HEK293 (cell line): ENCODE results near the gene SNCB.

Experiments used
- CTCF ChIA-PET: fragments of 350-600 bp; formaldehyde crosslinking; extraction: SDS; loops from one replicate; lab custom pipeline; 2021; ENCODE audit warnings: antibody characterized with exemption; lab: Yijun Ruan, JAX
- POLR2A ChIA-PET: fragments of 300-600 bp; formaldehyde crosslinking; extraction: SDS; loops from one replicate; lab custom pipeline; 2020; ENCODE audit warnings: antibody characterized with exemption, inconsistent platforms; lab: Yijun Ruan, JAX
- H3K27ac ChIP-seq: fragments of 200-500 bp; sonication (Bioruptor generic); 2 replicates; pipeline ENCODE4 v1.5.1; 2014; ENCODE audit warnings: low read depth, low read length, control low read depth, inconsistent platforms; ENCODE audit errors: extremely low read depth
- H3K36me3 ChIP-seq, 2 experiments: fragments of 200-500 bp in 1 of 2; sonication (Bioruptor generic) in 1 of 2; 1 replicate in 1 of 2; 2 replicates in 1 of 2; pipeline ENCODE4 v1.5.1; 2014 to 2017; ENCODE audit warnings: inconsistent platforms in 2 of 2, low read length in 2 of 2; ENCODE audit not compliant: control insufficient read depth in 2 of 2, insufficient read depth in 1 of 2
- H3K4me1 ChIP-seq: fragments of 200-500 bp; sonication (Bioruptor generic); 2 replicates; pipeline ENCODE4 v1.5.1; 2014; ENCODE audit warnings: mild to moderate bottlenecking, low read length, inconsistent platforms; ENCODE audit not compliant: control insufficient read depth, insufficient read depth
- H3K4me3 ChIP-seq: 2 replicates; pipeline ENCODE4 v1.5.1; 2011; ENCODE audit warnings: low read depth, mild to moderate bottlenecking, control low read depth, low read length, moderate library complexity
- H3K9me3 ChIP-seq: fragments of 200-500 bp; sonication (Bioruptor generic); 2 replicates; pipeline ENCODE4 v1.5.1; 2014; ENCODE audit warnings: low read depth, low read length, inconsistent platforms; ENCODE audit not compliant: control insufficient read depth, insufficient read depth
- EGR2 ChIP-seq: fragments of 450-650 bp; formaldehyde crosslinking; IDR thresholded peaks from 2 replicates; pipeline ENCODE4 v1.5.1; 2016; ENCODE audit warnings: low read depth, missing biosample characterization, missing genetic modification characterization
- IKZF3 ChIP-seq: fragments of 450-650 bp; IDR thresholded peaks from 2 replicates; pipeline ENCODE4 v1.5.0; 2018; ENCODE audit warnings: missing biosample characterization, mild to moderate bottlenecking, missing genetic modification characterization, moderate library complexity
- KLF8 ChIP-seq: fragments of 450-650 bp; formaldehyde crosslinking; IDR thresholded peaks from 2 replicates; pipeline ENCODE4 v1.5.1; 2016; ENCODE audit warnings: missing biosample characterization, missing genetic modification characterization
- MYNN ChIP-seq: fragments of 450-650 bp; formaldehyde crosslinking; IDR thresholded peaks from 2 replicates; pipeline ENCODE4 v1.5.1; 2016; ENCODE audit warnings: missing biosample characterization, missing genetic modification characterization, borderline replicate concordance
- OSR2 ChIP-seq: fragments of 450-650 bp; formaldehyde crosslinking; IDR thresholded peaks from 2 replicates; pipeline ENCODE4 v1.5.1; 2016; ENCODE audit warnings: missing biosample characterization, missing genetic modification characterization
- PRDM10 ChIP-seq: fragments of 450-650 bp; formaldehyde crosslinking; IDR thresholded peaks from 2 replicates; pipeline ENCODE4 v1.5.1; 2016; ENCODE audit warnings: missing biosample characterization, missing genetic modification characterization
- SP7 ChIP-seq: fragments of 450-650 bp; formaldehyde crosslinking; IDR thresholded peaks from 2 replicates; pipeline ENCODE4 v1.5.1; 2016; ENCODE audit warnings: missing biosample characterization, missing genetic modification characterization
- ZBTB48 ChIP-seq: fragments of 450-650 bp; formaldehyde crosslinking; IDR thresholded peaks from 2 replicates; pipeline ENCODE4 v1.5.1; 2016; ENCODE audit warnings: missing biosample characterization, missing genetic modification characterization
- ZFHX2 ChIP-seq: fragments of 450-650 bp; formaldehyde crosslinking; conservative IDR thresholded peaks from 2 replicates; pipeline ENCODE4 v1.5.1; 2016; ENCODE audit warnings: missing biosample characterization, missing genetic modification characterization
- ZFP3 ChIP-seq: fragments of 450-650 bp; formaldehyde crosslinking; IDR thresholded peaks from 2 replicates; pipeline ENCODE4 v1.5.1; 2016; ENCODE audit warnings: low read depth, missing biosample characterization, missing genetic modification characterization
- ZNF10 ChIP-seq: fragments of 450-650 bp; formaldehyde crosslinking; IDR thresholded peaks from 2 replicates; pipeline ENCODE4 v1.5.1; 2017; ENCODE audit warnings: missing biosample characterization, missing genetic modification characterization
- ZNF16 ChIP-seq: fragments of 450-650 bp; formaldehyde crosslinking; IDR thresholded peaks from 2 replicates; pipeline ENCODE4 v1.5.1; 2016; ENCODE audit warnings: low read depth, missing biosample characterization, missing genetic modification characterization
- ZNF211 ChIP-seq: fragments of 450-650 bp; formaldehyde crosslinking; IDR thresholded peaks from 2 replicates; pipeline ENCODE4 v1.5.1; 2016; ENCODE audit warnings: low read depth, missing biosample characterization, missing genetic modification characterization
- ZNF23 ChIP-seq: fragments of 450-650 bp; formaldehyde crosslinking; IDR thresholded peaks from 2 replicates; pipeline ENCODE4 v1.5.1; 2016; ENCODE audit warnings: missing biosample characterization, missing genetic modification characterization, borderline replicate concordance
- ZNF335 ChIP-seq: fragments of 450-650 bp; formaldehyde crosslinking; conservative IDR thresholded peaks from 2 replicates; pipeline ENCODE4 v1.5.1; 2016; ENCODE audit warnings: missing biosample characterization, missing genetic modification characterization
- ZNF37A ChIP-seq: fragments of 450-650 bp; IDR thresholded peaks from 2 replicates; pipeline ENCODE4 v1.5.1; 2018; ENCODE audit warnings: missing biosample characterization, missing genetic modification characterization
- ZNF521 ChIP-seq: fragments of 450-650 bp; formaldehyde crosslinking; IDR thresholded peaks from 2 replicates; pipeline ENCODE4 v1.5.1; 2017; ENCODE audit warnings: missing biosample characterization, mild to moderate bottlenecking, missing genetic modification characterization
- ZNF529 ChIP-seq: fragments of 450-650 bp; formaldehyde crosslinking; IDR thresholded peaks from 2 replicates; pipeline ENCODE4 v1.5.1; 2017; ENCODE audit warnings: missing genetic modification characterization, missing biosample characterization; ENCODE audit not compliant: insufficient replicate concordance
- ZNF558 ChIP-seq: fragments of 450-650 bp; formaldehyde crosslinking; IDR thresholded peaks from 2 replicates; pipeline ENCODE4 v1.5.1; 2016; ENCODE audit warnings: missing biosample characterization, missing genetic modification characterization
- ZNF600 ChIP-seq: fragments of 450-650 bp; formaldehyde crosslinking; IDR thresholded peaks from 2 replicates; pipeline ENCODE4 v1.5.1; 2016; ENCODE audit warnings: missing biosample characterization, missing genetic modification characterization
- ZNF626 ChIP-seq: fragments of 450-650 bp; sonication (Bioruptor Pico); formaldehyde crosslinking; IDR thresholded peaks from 2 replicates; pipeline ENCODE4 v1.5.1; 2018; ENCODE audit warnings: missing biosample characterization, missing genetic modification characterization, inconsistent platforms
- ZNF785 ChIP-seq: fragments of 450-650 bp; formaldehyde crosslinking; IDR thresholded peaks from 2 replicates; pipeline ENCODE4 v1.5.1; 2016; ENCODE audit warnings: missing biosample characterization, missing genetic modification characterization
- ZNF830 ChIP-seq: fragments of 450-650 bp; IDR thresholded peaks from 2 replicates; pipeline ENCODE4 v1.5.0; 2018; ENCODE audit warnings: missing biosample characterization, missing genetic modification characterization, low read depth, mild to moderate bottlenecking, moderate library complexity
- TF ChIP-seq, protein P1 (sequence below): fragments of 450-650 bp; formaldehyde crosslinking; IDR thresholded peaks from 2 replicates; pipeline ENCODE4 v1.5.1; 2017; ENCODE audit warnings: missing biosample characterization, missing genetic modification characterization
- TF ChIP-seq, protein P2 (sequence below): fragments of 450-650 bp; formaldehyde crosslinking; IDR thresholded peaks from 2 replicates; pipeline ENCODE4 v1.5.1; 2016; ENCODE audit warnings: missing biosample characterization, missing genetic modification characterization

SNCB gene

GRCh38 chr5:176648474-176649194 lies 18.3 kb upstream of the SNCB start:
- ChIA-PET POLR2A (interaction anchor here (0.9 kb wide), 1 partner anchor 12 kb away, joined by 3 read pairs; no protein-coding TSS in a partner anchor), CTCF (interaction anchor here (1.5 to 2.7 kb wide), 4 partner anchors 10 to 74 kb away, joined by 3 to 9 read pairs (median 7); no protein-coding TSS in a partner anchor)
- Histone ChIP-seq H3K4me3 (peak overlapping the region; percentile 64; the same call in 1 of the 2 replicates), H3K36me3 (peaks cover 4 to 8% of the 10 kb centered on the region in 2 experiments; a peak in 2 of 3 replicates), H3K9me3 (no peaks in the 10 kb centered on the region), H3K27ac (no peak overlapping the region), H3K4me1 (0 out of 2 replicates have a peak, but pooled peaks cover 2% of the 10 kb centered on the region)
- TF ChIP-seq ZNF558 (tag by site-specific recombination) (no peak), ZNF211 (tag by site-specific recombination) (no peak), ZFP3 (tag by site-specific recombination) (no peak), ZNF600 (peak; percentile 65), ZNF626 (tag by site-specific recombination) (no peak), ZNF37A (tag by site-specific recombination) (no peak), ZNF785 (tag by site-specific recombination) (no peak), OSR2 (tag by site-specific recombination) (0 out of 2 replicates have a peak, but pooled peaks have one; percentile 13), ZFHX2 (tag by site-specific recombination) (peak; percentile 98), ZNF16 (no peak), ZNF830 (tag by site-specific recombination) (no peak), ZBTB48 (tag by site-specific recombination) (no peak), ZNF23 (tag by site-specific recombination) (no peak), KLF8 (tag by site-specific recombination) (no peak), SP7 (no peak), EGR2 (tag by site-specific recombination) (peak; percentile 95), ZNF529 (no peak)
- TF ChIP-seq, protein P1, sequence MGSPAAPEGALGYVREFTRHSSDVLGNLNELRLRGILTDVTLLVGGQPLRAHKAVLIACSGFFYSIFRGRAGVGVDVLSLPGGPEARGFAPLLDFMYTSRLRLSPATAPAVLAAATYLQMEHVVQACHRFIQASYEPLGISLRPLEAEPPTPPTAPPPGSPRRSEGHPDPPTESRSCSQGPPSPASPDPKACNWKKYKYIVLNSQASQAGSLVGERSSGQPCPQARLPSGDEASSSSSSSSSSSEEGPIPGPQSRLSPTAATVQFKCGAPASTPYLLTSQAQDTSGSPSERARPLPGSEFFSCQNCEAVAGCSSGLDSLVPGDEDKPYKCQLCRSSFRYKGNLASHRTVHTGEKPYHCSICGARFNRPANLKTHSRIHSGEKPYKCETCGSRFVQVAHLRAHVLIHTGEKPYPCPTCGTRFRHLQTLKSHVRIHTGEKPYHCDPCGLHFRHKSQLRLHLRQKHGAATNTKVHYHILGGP (tag by site-specific recombination): no peak

GRCh38 chr5:176647843-176648473 lies 17.6 kb upstream of the SNCB start:
- H3K9me3 ChIP-seq: no peaks in the 10 kb centered on the region
- ChIA-PET CTCF (interaction anchor here (1.7 to 2.7 kb wide), 4 partner anchors 13 to 74 kb away, joined by 6 to 13 read pairs (median 8); no protein-coding TSS in a partner anchor), POLR2A (interaction anchor here (0.9 to 1.2 kb wide), 3 partner anchors 12 to 104 kb away, joined by 3 to 10 read pairs (median 4); partner anchors contain the start of genes EIF4E1B and SNCB)
- H3K4me3 ChIP-seq: peak overlapping the region; percentile 64
- H3K27ac ChIP-seq: peak overlapping the region; percentile 66; the same call in 1 of the 2 replicates
- H3K4me1 ChIP-seq: 0 out of 2 replicates have a peak, but pooled peaks cover 2% of the 10 kb centered on the region
- H3K36me3 ChIP-seq: peaks cover 0 to 2% of the 10 kb centered on the region in 2 experiments; a peak in 1 of 3 replicates
- TF ChIP-seq, protein P2, sequence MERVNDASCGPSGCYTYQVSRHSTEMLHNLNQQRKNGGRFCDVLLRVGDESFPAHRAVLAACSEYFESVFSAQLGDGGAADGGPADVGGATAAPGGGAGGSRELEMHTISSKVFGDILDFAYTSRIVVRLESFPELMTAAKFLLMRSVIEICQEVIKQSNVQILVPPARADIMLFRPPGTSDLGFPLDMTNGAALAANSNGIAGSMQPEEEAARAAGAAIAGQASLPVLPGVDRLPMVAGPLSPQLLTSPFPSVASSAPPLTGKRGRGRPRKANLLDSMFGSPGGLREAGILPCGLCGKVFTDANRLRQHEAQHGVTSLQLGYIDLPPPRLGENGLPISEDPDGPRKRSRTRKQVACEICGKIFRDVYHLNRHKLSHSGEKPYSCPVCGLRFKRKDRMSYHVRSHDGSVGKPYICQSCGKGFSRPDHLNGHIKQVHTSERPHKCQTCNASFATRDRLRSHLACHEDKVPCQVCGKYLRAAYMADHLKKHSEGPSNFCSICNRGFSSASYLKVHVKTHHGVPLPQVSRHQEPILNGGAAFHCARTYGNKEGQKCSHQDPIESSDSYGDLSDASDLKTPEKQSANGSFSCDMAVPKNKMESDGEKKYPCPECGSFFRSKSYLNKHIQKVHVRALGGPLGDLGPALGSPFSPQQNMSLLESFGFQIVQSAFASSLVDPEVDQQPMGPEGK (tag by site-specific recombination): peak; percentile 70; the same call in 1 of the 2 replicates
- TF ChIP-seq MYNN (tag by site-specific recombination) (no peak), IKZF3 (tag by site-specific recombination) (peak; percentile 41; the same call in 1 of the 2 replicates), ZNF521 (no peak), ZNF10 (tag by site-specific recombination) (no peak), ZNF335 (tag by site-specific recombination) (peak; percentile 74), EGR2 (tag by site-specific recombination) (0 out of 2 replicates have a peak, but pooled peaks have one; percentile 29), ZBTB48 (tag by site-specific recombination) (peak; percentile 32; the same call in 1 of the 2 replicates), PRDM10 (tag by site-specific recombination) (peak; percentile 24; the same call in 1 of the 2 replicates)
